ENCODE results near the gene DNM2.

Gene DNM2

DNA sequence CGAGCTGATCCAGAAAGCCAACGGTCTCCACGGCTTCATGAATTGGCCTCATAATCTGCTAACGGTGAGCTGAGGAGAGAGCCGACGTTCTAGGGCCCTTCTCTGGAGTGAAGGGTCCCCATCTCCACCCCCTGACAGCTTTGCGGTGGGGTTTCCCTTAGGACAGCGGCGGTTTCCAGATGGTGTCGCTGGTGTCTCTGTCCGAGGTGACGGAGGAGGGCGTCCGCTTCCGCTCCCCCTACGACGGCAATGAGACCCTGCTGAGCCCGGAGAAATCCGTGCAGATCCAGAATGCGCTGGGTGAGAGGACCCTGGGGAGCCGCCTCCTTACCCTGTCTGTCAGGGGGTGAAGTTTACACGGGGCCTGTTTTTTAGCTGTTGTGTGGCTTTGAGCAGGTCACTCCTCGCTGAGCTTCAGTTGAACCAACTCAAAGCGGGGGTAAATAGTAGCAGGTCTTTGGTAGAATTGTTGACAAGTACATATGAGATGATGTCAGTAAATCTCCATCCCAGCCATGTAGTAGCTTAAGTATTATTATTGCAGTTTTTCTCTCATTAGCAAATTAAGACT is 15.8 kb upstream of the DNM2 start (continued):
- TF ChIP-seq, protein P1, sequence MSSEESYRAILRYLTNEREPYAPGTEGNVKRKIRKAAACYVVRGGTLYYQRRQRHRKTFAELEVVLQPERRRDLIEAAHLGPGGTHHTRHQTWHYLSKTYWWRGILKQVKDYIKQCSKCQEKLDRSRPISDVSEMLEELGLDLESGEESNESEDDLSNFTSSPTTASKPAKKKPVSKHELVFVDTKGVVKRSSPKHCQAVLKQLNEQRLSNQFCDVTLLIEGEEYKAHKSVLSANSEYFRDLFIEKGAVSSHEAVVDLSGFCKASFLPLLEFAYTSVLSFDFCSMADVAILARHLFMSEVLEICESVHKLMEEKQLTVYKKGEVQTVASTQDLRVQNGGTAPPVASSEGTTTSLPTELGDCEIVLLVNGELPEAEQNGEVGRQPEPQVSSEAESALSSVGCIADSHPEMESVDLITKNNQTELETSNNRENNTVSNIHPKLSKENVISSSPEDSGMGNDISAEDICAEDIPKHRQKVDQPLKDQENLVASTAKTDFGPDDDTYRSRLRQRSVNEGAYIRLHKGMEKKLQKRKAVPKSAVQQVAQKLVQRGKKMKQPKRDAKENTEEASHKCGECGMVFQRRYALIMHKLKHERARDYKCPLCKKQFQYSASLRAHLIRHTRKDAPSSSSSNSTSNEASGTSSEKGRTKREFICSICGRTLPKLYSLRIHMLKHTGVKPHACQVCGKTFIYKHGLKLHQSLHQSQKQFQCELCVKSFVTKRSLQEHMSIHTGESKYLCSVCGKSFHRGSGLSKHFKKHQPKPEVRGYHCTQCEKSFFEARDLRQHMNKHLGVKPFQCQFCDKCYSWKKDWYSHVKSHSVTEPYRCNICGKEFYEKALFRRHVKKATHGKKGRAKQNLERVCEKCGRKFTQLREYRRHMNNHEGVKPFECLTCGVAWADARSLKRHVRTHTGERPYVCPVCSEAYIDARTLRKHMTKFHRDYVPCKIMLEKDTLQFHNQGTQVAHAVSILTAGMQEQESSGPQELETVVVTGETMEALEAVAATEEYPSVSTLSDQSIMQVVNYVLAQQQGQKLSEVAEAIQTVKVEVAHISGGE (tag by site-specific recombination; conservative IDR thresholded peaks at IDR 0.05; ENCODE audit: low read depth) = peak; percentile 89
- TF ChIP-seq ZNF561 (tag by site-specific recombination; IDR thresholded peaks at IDR 0.05; ENCODE audit: borderline replicate concordance) (no peak), MEIS1 (CRISPR knock-in tag; IDR thresholded peaks at IDR 0.05; ENCODE audit: borderline replicate concordance) (no peak), ZNF114 (tag by site-specific recombination; IDR thresholded peaks at IDR 0.05) (no peak), ZNF585B (tag by site-specific recombination; IDR thresholded peaks at IDR 0.05) (no peak), PBX3 (CRISPR knock-in tag; IDR thresholded peaks at IDR 0.05) (no peak), REST (tag by site-specific recombination; IDR thresholded peaks at IDR 0.05) (peak; percentile 95), GLIS2 (tag by site-specific recombination; IDR thresholded peaks at IDR 0.05) (peak; percentile 18; the same call in 1 of the 2 replicates), ZNF514 (tag by site-specific recombination; IDR thresholded peaks at IDR 0.05) (no peak), ZNF558 (tag by site-specific recombination; IDR thresholded peaks at IDR 0.05) (no peak), ZNF174 (tag by site-specific recombination; IDR thresholded peaks at IDR 0.05) (no peak), ZNF335 (tag by site-specific recombination; conservative IDR thresholded peaks at IDR 0.05) (peak; percentile 12), MYNN (tag by site-specific recombination; IDR thresholded peaks at IDR 0.05; ENCODE audit: borderline replicate concordance) (no peak), ZNF664 (tag by site-specific recombination; IDR thresholded peaks at IDR 0.05) (no peak), SALL2 (tag by site-specific recombination; IDR thresholded peaks at IDR 0.05; ENCODE audit: borderline replicate concordance) (no peak), ZNF280C (tag by site-specific recombination; IDR thresholded peaks at IDR 0.05) (no peak), ZEB2 (tag by site-specific recombination; IDR thresholded peaks at IDR 0.05) (no peak), ZNF600 (tag by site-specific recombination; IDR thresholded peaks at IDR 0.05) (0 out of 2 replicates have a peak, but pooled peaks have one; percentile 18), SP2 (tag by site-specific recombination; IDR thresholded peaks at IDR 0.05) (no peak), ZNF155 (tag by site-specific recombination; IDR thresholded peaks at IDR 0.05) (no peak), ZNF555 (tag by site-specific recombination; conservative IDR thresholded peaks at IDR 0.05) (no peak), ZBTB48 (tag by site-specific recombination; IDR thresholded peaks at IDR 0.05) (peak; percentile 80; the same call in 1 of the 2 replicates)
- TF ChIP-seq, protein P2, sequence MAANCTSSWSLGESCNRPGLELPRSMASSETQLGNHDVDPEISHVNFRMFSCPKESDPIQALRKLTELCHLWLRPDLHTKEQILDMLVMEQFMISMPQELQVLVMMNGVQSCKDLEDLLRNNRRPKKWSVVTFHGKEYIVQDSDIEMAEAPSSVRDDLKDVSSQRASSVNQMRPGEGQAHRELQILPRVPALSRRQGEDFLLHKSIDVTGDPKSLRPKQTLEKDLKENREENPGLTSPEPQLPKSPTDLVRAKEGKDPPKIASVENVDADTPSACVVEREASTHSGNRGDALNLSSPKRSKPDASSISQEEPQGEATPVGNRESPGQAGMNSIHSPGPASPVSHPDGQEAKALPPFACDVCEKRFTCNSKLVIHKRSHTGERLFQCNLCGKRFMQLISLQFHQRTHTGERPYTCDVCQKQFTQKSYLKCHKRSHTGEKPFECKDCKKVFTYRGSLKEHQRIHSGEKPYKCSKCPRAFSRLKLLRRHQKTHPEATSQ (tag by site-specific recombination; IDR thresholded peaks at IDR 0.05) = no peak
- TF ChIP-seq, protein P3, sequence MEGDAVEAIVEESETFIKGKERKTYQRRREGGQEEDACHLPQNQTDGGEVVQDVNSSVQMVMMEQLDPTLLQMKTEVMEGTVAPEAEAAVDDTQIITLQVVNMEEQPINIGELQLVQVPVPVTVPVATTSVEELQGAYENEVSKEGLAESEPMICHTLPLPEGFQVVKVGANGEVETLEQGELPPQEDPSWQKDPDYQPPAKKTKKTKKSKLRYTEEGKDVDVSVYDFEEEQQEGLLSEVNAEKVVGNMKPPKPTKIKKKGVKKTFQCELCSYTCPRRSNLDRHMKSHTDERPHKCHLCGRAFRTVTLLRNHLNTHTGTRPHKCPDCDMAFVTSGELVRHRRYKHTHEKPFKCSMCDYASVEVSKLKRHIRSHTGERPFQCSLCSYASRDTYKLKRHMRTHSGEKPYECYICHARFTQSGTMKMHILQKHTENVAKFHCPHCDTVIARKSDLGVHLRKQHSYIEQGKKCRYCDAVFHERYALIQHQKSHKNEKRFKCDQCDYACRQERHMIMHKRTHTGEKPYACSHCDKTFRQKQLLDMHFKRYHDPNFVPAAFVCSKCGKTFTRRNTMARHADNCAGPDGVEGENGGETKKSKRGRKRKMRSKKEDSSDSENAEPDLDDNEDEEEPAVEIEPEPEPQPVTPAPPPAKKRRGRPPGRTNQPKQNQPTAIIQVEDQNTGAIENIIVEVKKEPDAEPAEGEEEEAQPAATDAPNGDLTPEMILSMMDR (tag by site-specific recombination; IDR thresholded peaks at IDR 0.05) = peak; percentile 47
- TF ChIP-seq, protein P4, sequence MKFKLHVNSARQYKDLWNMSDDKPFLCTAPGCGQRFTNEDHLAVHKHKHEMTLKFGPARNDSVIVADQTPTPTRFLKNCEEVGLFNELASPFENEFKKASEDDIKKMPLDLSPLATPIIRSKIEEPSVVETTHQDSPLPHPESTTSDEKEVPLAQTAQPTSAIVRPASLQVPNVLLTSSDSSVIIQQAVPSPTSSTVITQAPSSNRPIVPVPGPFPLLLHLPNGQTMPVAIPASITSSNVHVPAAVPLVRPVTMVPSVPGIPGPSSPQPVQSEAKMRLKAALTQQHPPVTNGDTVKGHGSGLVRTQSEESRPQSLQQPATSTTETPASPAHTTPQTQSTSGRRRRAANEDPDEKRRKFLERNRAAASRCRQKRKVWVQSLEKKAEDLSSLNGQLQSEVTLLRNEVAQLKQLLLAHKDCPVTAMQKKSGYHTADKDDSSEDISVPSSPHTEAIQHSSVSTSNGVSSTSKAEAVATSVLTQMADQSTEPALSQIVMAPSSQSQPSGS (tag by site-specific recombination; IDR thresholded peaks at IDR 0.05; ENCODE audit: low read depth) = peak; percentile 22; the same call in 1 of the 2 replicates
